ENCODE results near the gene XPOT.

Gene XPOT

DNA sequence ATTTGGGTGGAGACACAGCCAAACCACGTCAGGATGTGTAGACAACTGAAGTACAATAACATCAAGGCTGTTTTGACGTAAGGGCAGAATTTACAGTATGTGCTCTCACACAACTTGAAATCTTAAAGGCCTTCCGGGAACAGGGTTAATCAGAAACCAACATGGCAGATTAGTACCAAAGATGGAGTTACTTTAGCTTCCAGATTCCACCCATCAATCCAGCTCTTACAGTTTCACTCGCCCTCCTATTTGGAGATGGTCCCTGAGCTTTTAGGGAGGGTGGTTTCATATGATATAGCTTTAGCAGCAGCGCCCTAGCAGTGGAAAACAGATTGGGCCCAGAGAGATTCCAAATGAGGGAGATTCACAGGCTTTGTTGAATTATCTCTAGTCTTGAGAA is 2.0 kb upstream of the XPOT start:
- H3K4me3 ChIP-seq (replicated peaks in 1 of 2; ENCODE audit: low read depth in 2 of 2, low read length in 2 of 2): no peak overlapping the region
- DNase-seq (ENCODE audit: low read depth in 2 of 2): no peak
- no peak for TF ChIP-seq CTCF (IDR thresholded peaks at IDR 0.05; ENCODE audit: low read depth, low read length)

GRCh38 chr12:64404470-64405256 is 471 bp downstream of the XPOT start:
- DNase-seq (ENCODE audit: low read depth in 2 of 2): peak; percentile 84 to 88
- TF ChIP-seq CTCF (IDR thresholded peaks at IDR 0.05; ENCODE audit: low read depth, low read length): no peak
- peak overlapping the region; percentile 97 to 98 for H3K4me3 ChIP-seq (replicated peaks in 1 of 2; ENCODE audit: low read depth in 2 of 2, low read length in 2 of 2)

- no peak for TF ChIP-seq CTCF (IDR thresholded peaks at IDR 0.05; ENCODE audit: low read depth, low read length)
- no peak for DNase-seq (ENCODE audit: low read depth in 2 of 2)
- no peak overlapping the region for H3K4me3 ChIP-seq (replicated peaks in 1 of 2; ENCODE audit: low read depth in 2 of 2, low read length in 2 of 2)
These were observed 3.4 kb downstream of the XPOT start for GRCh38 chr12:64407342-64408223.

DNA sequence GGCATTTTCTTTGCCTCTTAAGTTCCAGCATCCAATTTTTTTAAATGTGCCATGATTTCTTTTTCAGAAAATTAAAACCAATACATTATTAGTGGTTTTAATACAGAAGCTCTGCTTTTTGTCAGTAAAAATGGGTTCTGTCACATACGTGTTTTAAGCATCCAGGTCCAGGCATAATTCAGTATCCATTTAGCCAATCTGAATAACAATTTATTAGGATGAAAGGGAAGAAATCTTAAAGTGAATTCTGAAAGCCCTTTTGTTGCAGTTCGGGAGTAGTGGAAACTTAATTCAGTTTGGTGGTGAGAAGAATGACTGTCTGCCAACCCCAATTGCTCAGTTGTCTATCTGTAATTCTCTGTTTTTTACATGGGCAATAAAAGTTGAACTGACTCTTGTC is 7.2 kb downstream of the XPOT start:
- no peak overlapping the region for H3K4me3 ChIP-seq (replicated peaks in 1 of 2; ENCODE audit: low read depth in 2 of 2, low read length in 2 of 2)
- no peak for TF ChIP-seq CTCF (IDR thresholded peaks at IDR 0.05; ENCODE audit: low read depth, low read length)
- no peak for DNase-seq (ENCODE audit: low read depth in 2 of 2)

- no peak for TF ChIP-seq CTCF (IDR thresholded peaks at IDR 0.05; ENCODE audit: low read depth, low read length)
- no peak for DNase-seq (ENCODE audit: low read depth in 2 of 2)
These were observed 8.3 kb downstream of the XPOT start for GRCh38 chr12:64412459-64412858.

DNA sequence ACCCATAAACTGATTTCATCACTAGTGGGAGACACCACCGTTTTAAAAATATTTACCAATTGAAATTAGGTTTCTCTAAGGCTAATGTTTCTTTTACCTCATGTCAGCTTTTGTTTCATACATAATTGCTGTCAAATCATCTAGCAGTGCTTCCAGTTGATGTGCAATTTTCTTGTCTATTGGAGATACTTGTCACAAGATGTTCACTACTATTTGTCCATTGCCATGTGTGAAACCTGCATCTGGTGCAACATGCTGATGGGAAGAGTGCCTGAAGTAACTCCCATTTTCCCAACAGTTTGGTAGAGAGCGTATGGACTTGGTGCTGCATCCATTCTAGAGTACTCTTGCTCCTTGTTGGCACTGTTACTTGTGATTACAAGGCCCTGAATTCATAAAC is 9.7 kb downstream of the XPOT start:
- TF ChIP-seq CTCF (IDR thresholded peaks at IDR 0.05; ENCODE audit: low read depth, low read length): no peak
- DNase-seq (ENCODE audit: low read depth in 2 of 2): no peak

More at GRCh38 chr12:64412459-64412858, 8.3 kb downstream of the XPOT start:
- no peak overlapping the region for H3K4me3 ChIP-seq (replicated peaks in 1 of 2; ENCODE audit: low read depth in 2 of 2, low read length in 2 of 2)

More for the DNA sequence above, 9.7 kb downstream of the XPOT start:
- no peak overlapping the region for H3K4me3 ChIP-seq (replicated peaks in 1 of 2; ENCODE audit: low read depth in 2 of 2, low read length in 2 of 2)

Data from cardiac fibroblast (primary cell).